NT2/D1 (cell line): ENCODE results near the gene CERS6.

Experiments used
- SUZ12 ChIP-seq: IDR thresholded peaks from 2 replicates; pipeline ENCODE4 v1.6.1; 2011; ENCODE audit not compliant: insufficient read length, insufficient read depth; ENCODE audit errors: extremely low read depth
- YY1 ChIP-seq: IDR thresholded peaks from 2 replicates; pipeline ENCODE4 v1.6.1; 2011; ENCODE audit not compliant: insufficient read length, insufficient read depth
- ZNF274 ChIP-seq: IDR thresholded peaks from 2 replicates; pipeline ENCODE4 v1.6.1; 2011; ENCODE audit warnings: mild to moderate bottlenecking, low read depth, low read length

DNA sequence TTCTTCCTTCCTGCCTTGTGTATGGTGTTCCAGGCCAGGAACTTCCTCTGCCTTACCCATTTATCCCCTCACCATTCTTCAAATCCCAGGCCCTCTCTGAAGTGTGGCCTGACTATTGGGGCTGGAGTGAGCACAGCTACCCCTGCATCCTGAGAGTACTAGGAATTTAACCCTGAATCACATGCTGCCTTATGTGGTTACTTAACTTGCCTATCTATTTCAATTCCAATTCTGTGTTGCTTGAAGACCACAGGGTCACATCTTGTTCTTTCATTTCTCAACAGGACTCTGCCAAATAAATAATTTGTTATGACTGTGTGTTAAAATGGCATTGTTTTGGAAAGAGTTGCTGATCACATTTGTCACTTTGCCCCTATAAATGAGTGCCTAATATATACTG, 108.6 kb downstream of the CERS6 start:
- TF ChIP-seq YY1: no peak
- no peak for TF ChIP-seq ZNF274
- TF ChIP-seq SUZ12: no peak
